HepG2 (cell line): Measurements from ENCODE around the gene NTM. TPM values are rescaled to one million over a fixed set of nuclear protein-coding genes. Genes with fewer than 3 reads are reported as not detected.

Experiments
- ATAC-seq: fragments of 200-7000 bp; cut with Tn5 transposase; 3 replicates; pipeline ENCODE4 v1.9.1; 2020; ENCODE audit warnings: mild to moderate bottlenecking, moderate library complexity
- BruUV-seq: library from RNA; stranded (reverse); fragments of 400-500 nt; replicated peaks from 2 replicates; lab custom pipeline; 2021; lab: Mats Ljungman, UMichigan
- CTCF ChIA-PET: fragments of 300-600 bp; formaldehyde crosslinking; extraction: SDS; loops from one replicate; lab custom pipeline; 2021; ENCODE audit warnings: low total read pairs, inconsistent platforms, low intra/inter-chr PET ratio; lab: Yijun Ruan, JAX
- POLR2A ChIA-PET: fragments of 350-600 bp; sonication (Branson Sonifier 250); formaldehyde crosslinking; loops from one replicate; lab custom pipeline; 2020; ENCODE audit warnings: antibody characterized with exemption, inconsistent platforms; lab: Yijun Ruan, JAX
- DNase-seq: peaks from one replicate; pipeline ENCODE4 v3.0.0-alpha.2; 2015; ENCODE audit warnings: low spot score
- FAIRE-seq: peaks from 3 replicates; lab custom pipeline; 2011; peaks lifted over from hg19 to GRCh38; lab: Jason Lieb, UNC
- H2AFZ ChIP-seq: one replicate; pipeline ENCODE4 v1.6.1; 2011; ENCODE audit warnings: low read length, inconsistent platforms
- H3K27ac ChIP-seq: fragments of 300-600 bp; 3 replicates; pipeline ENCODE4 v1.8.0; 2011; ENCODE audit warnings: mixed run types, mild to moderate bottlenecking, mixed read lengths, low read length, inconsistent platforms; ENCODE audit not compliant: insufficient read depth; ENCODE audit errors: extremely low read length
- H3K27me3 ChIP-seq, 2 experiments: fragments of 200-600 bp in 1 of 2; 2 replicates in 1 of 2; 3 replicates in 1 of 2; pipeline versions ENCODE4 v1.6.0 to v1.8.0; 2011; ENCODE audit warnings: low read length in 2 of 2, mild to moderate bottlenecking in 2 of 2, moderate library complexity in 2 of 2, inconsistent platforms in 1 of 2; ENCODE audit not compliant: insufficient read depth in 2 of 2, control insufficient read depth in 1 of 2
- H3K36me3 ChIP-seq, 2 experiments: fragments of 200-600 bp in 1 of 2; replicated peaks in 1 of 2; 2 replicates in 1 of 2; 3 replicates in 1 of 2; pipeline versions ENCODE4 v1.5.1 to v1.8.0; 2011; ENCODE audit warnings: low read length in 2 of 2, inconsistent platforms in 1 of 2; ENCODE audit not compliant: insufficient read depth in 2 of 2, control insufficient read depth in 1 of 2
- H3K4me1 ChIP-seq: 2 replicates; pipeline ENCODE4 v1.5.1; 2012; ENCODE audit warnings: low read length, inconsistent platforms; ENCODE audit not compliant: insufficient read depth
- H3K4me2 ChIP-seq: 2 replicates; pipeline ENCODE4 v1.6.0; 2011; ENCODE audit warnings: low read depth, low read length, inconsistent platforms
- H3K4me3 ChIP-seq, 3 experiments: fragments of 200-600 bp in 1 of 3; sonication (generic), shearing (Covaris generic) in 1 of 3; replicated peaks in 1 of 3; 2 replicates each; pipeline ENCODE4 v1.5.1; 2011 to 2016; ENCODE audit warnings: low read length in 3 of 3, inconsistent platforms in 2 of 3, low read depth in 2 of 3, mild to moderate bottlenecking in 2 of 3, control low read depth in 1 of 3, mixed read lengths in 1 of 3; ENCODE audit not compliant: insufficient read depth in 1 of 3
- H3K79me2 ChIP-seq: one replicate; pipeline ENCODE4 v1.6.1; 2011; ENCODE audit warnings: low read length, inconsistent platforms; ENCODE audit not compliant: insufficient read depth
- H3K9ac ChIP-seq: 2 replicates; pipeline ENCODE4 v1.6.0; 2011; ENCODE audit warnings: mild to moderate bottlenecking, low read depth, low read length, inconsistent platforms; ENCODE audit not compliant: insufficient read depth
- H3K9me3 ChIP-seq: 2 replicates; pipeline ENCODE4 v1.5.1; 2012; ENCODE audit warnings: mild to moderate bottlenecking, low read length
- H4K20me1 ChIP-seq: 2 replicates; pipeline ENCODE4 v1.6.0; 2011; ENCODE audit warnings: inconsistent platforms, mild to moderate bottlenecking, low read length, moderate library complexity; ENCODE audit not compliant: insufficient read depth
- ARNT2 ChIP-seq: sonication (generic); formaldehyde crosslinking; IDR thresholded peaks from 2 replicates; pipeline ENCODE4 v1.8.0; 2022; ENCODE audit warnings: mild to moderate bottlenecking, low read depth, missing genetic modification reagents, moderate library complexity
- ELF1 ChIP-seq: sonication (generic); formaldehyde crosslinking; IDR thresholded peaks from 2 replicates; pipeline ENCODE4 v1.4.0; 2020; ENCODE audit warnings: missing genetic modification reagents
- HDAC2 ChIP-seq: sonication (generic); formaldehyde crosslinking; IDR thresholded peaks from 2 replicates; pipeline ENCODE4 v1.4.0; 2020; ENCODE audit warnings: missing genetic modification reagents
- JUNB ChIP-seq: sonication (generic); formaldehyde crosslinking; IDR thresholded peaks from 2 replicates; pipeline ENCODE4 v1.8.0; 2022; ENCODE audit warnings: missing genetic modification reagents, mild to moderate bottlenecking, borderline replicate concordance
- KDM5B ChIP-seq: sonication (generic); formaldehyde crosslinking; IDR thresholded peaks from 2 replicates; pipeline ENCODE4 v1.4.0; 2020; ENCODE audit warnings: missing genetic modification reagents, mild to moderate bottlenecking, borderline replicate concordance
- RBFOX2 ChIP-seq: fragments of 200-400 bp; formaldehyde crosslinking; IDR thresholded peaks from 2 replicates; pipeline ENCODE4 v1.6.1; 2017; ENCODE audit warnings: low read depth, mild to moderate bottlenecking, low read length
- SMAD3 ChIP-seq: sonication (generic); formaldehyde crosslinking; IDR thresholded peaks from 2 replicates; pipeline ENCODE4 v1.4.0; 2020; ENCODE audit warnings: missing genetic modification reagents
- U2AF2 ChIP-seq: fragments of 200-400 bp; formaldehyde crosslinking; IDR thresholded peaks from 2 replicates; pipeline ENCODE4 v1.6.1; 2017; ENCODE audit warnings: low read depth, mild to moderate bottlenecking, low read length
- ZNF720 ChIP-seq: sonication (generic); formaldehyde crosslinking; IDR thresholded peaks from 2 replicates; pipeline ENCODE4 v1.4.0; 2020; ENCODE audit warnings: missing genetic modification reagents
- ZNF83 ChIP-seq: sonication (generic); formaldehyde crosslinking; IDR thresholded peaks from 2 replicates; pipeline ENCODE4 v1.4.0; 2020; ENCODE audit warnings: missing genetic modification reagents, mild to moderate bottlenecking, borderline replicate concordance
- whole genome bisulfite sequencing: methylation state at CpG from one replicate; pipeline ENCODE4 v1.1.6; 2017; ENCODE audit warnings: low lambda C conversion rate; 5-methylcytosine and 5-hydroxymethylcytosine counted together
- in situ Hi-C: cut with HindIII; loops from 2 replicates; pipeline ENCODE4 v1.10.0; 2017; ENCODE audit warnings: low pct_unique_long_range_greater_than_20kb; ENCODE audit not compliant: extremely low pct_ligation_motif_present
- intact Hi-C: fragments of 100-400 bp; cut with micrococcal nuclease; formaldehyde crosslinking; loops from one replicate; pipeline ENCODE4 v1.10.0; 2022; ENCODE audit not compliant: unreplicated experiment
- polyA plus RNA-seq, 8 experiments: library from polyadenylated mRNA; depleted of rRNA in 3 of 8; stranded (reverse) in 7 of 8; unstranded in 1 of 8; fragments of >200 nt; fragmentation: Illumina TruSeq in 4 of 8; extraction: Trizol in 4 of 8; gene quantifications; 2 replicates each; pipeline versions ENCODE4 v1.2.1 to v1.2.3, GENCODE V29; 2011 to 2016; ENCODE audit warnings: low read depth in 4 of 8, missing spikeins in 1 of 8, mixed read lengths in 1 of 8; ENCODE audit not compliant: insufficient read depth in 1 of 8
- total RNA-seq, 5 experiments: library from RNA; depleted of rRNA; stranded (reverse); fragments of >200 nt; fragmentation: Illumina TruSeq; extraction: Trizol; gene quantifications; 2 replicates each; pipeline ENCODE4 v1.2.3, GENCODE V29; 2016; ENCODE audit warnings: low read depth in 1 of 5
- TF ChIP-seq, protein P1 (sequence below): sonication (generic); formaldehyde crosslinking; IDR thresholded peaks from 2 replicates; pipeline ENCODE4 v1.4.0; 2020; ENCODE audit warnings: missing genetic modification reagents
- TF ChIP-seq, protein P2 (sequence below): sonication (generic); formaldehyde crosslinking; IDR thresholded peaks from 2 replicates; pipeline ENCODE4 v1.5.0; 2020; ENCODE audit warnings: missing genetic modification reagents

NTM gene
- total and polyA plus RNA-seq, 2 of the 13 experiments (the other 11 are each of a cell fraction or from before 2014, with no cell fraction given): not detected

- ChIA-PET CTCF (no interaction called here), POLR2A (no interaction called here)
- no peaks in the 10 kb centered on the region for H3K36me3 ChIP-seq
- H3K4me3 ChIP-seq: no peak overlapping the region
- in situ Hi-C loops (no loop called here), intact Hi-C loops (no loop called here)
- WGBS: 33% methylated on average over 25 of the region's 26 CpGs
- DNase-seq: no peak
- BruUV-seq: no TSS peak
- no peaks in the 10 kb centered on the region for H3K9me3 ChIP-seq
- no peak overlapping the region for H3K4me2 ChIP-seq
- no peaks in the 10 kb centered on the region for H3K79me2 ChIP-seq
- H3K4me1 ChIP-seq: no peaks in the 10 kb centered on the region
- no peaks in the 10 kb centered on the region; a peak in 2 of 5 replicates for H3K27me3 ChIP-seq
- H3K27ac ChIP-seq: no peak overlapping the region
- H4K20me1 ChIP-seq: no peaks in the 10 kb centered on the region
- ATAC-seq: no peak
- no peak overlapping the region for H2AFZ ChIP-seq
- no peak for TF ChIP-seq ELF1
- TF ChIP-seq, protein P1, sequence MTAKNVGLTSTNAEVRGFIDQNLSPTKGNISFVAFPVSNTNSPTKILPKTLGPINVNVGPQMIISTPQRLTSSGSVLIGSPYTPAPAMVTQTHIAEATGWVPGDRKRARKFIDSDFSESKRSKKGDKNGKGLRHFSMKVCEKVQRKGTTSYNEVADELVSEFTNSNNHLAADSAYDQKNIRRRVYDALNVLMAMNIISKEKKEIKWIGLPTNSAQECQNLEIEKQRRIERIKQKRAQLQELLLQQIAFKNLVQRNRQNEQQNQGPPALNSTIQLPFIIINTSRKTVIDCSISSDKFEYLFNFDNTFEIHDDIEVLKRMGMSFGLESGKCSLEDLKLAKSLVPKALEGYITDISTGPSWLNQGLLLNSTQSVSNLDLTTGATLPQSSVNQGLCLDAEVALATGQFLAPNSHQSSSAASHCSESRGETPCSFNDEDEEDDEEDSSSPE (CRISPR knock-in tag): no peak
- TF ChIP-seq ZNF83 (CRISPR knock-in tag): no peak
- no peak for TF ChIP-seq ARNT2 (CRISPR knock-in tag)
- TF ChIP-seq KDM5B (CRISPR knock-in tag): no peak
- no peak for TF ChIP-seq U2AF2
- TF ChIP-seq RBFOX2: no peak
- TF ChIP-seq SMAD3 (CRISPR knock-in tag): no peak
- no peak for TF ChIP-seq JUNB (CRISPR knock-in tag)
- TF ChIP-seq, protein P2, sequence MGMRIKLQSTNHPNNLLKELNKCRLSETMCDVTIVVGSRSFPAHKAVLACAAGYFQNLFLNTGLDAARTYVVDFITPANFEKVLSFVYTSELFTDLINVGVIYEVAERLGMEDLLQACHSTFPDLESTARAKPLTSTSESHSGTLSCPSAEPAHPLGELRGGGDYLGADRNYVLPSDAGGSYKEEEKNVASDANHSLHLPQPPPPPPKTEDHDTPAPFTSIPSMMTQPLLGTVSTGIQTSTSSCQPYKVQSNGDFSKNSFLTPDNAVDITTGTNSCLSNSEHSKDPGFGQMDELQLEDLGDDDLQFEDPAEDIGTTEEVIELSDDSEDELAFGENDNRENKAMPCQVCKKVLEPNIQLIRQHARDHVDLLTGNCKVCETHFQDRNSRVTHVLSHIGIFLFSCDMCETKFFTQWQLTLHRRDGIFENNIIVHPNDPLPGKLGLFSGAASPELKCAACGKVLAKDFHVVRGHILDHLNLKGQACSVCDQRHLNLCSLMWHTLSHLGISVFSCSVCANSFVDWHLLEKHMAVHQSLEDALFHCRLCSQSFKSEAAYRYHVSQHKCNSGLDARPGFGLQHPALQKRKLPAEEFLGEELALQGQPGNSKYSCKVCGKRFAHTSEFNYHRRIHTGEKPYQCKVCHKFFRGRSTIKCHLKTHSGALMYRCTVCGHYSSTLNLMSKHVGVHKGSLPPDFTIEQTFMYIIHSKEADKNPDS (CRISPR knock-in tag): no peak
- no peak for TF ChIP-seq ZNF720 (CRISPR knock-in tag)
- TF ChIP-seq HDAC2: no peak
- H3K9ac ChIP-seq: no peak overlapping the region
- FAIRE-seq: no peak
Measured at GRCh38 chr11:131760091-131761061, 390.0 kb downstream of the NTM start.
